GM21528 (cell line): ENCODE measurements around the gene CACNA1A.
"Not testable (repeated sequence)": the region's sequence is repeated elsewhere in the genome, so short reads cannot be mapped to it uniquely, and the experiment has no call there.

Experiments
- ATAC-seq: cut with Tn5 transposase; IDR thresholded peaks from one replicate; pipeline ENCODE4 v1.9.1; 2021; ENCODE audit warnings: mild to moderate bottlenecking, moderate library complexity; ENCODE audit not compliant: unreplicated experiment, low FRiP score

CACNA1A gene

GRCh38 chr19:13429563-13429962 lies 76.7 kb downstream of the CACNA1A start:
- no peak for ATAC-seq

DNA sequence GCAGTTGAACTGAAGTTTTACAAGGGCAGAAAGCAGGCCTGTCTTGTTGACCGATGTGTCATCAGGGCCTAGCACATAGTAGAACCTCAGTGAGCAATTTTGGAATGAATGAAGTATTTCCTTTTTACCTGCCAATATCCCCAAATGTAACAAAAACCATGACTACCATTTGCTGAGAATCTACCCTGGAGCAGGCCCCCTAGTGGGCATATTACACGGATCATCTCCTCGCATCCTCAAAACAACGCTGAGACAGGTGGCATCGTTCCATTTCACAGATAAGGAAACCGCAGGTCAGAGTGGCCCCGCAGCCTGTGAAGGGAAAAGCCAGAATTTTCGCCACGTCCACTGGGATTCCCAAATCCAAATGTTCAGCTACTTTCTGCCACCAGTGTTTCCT lies 77.9 kb downstream of the CACNA1A start:
- ATAC-seq, result no peak

GRCh38 chr19:13427273-13428051 lies 78.8 kb downstream of the CACNA1A start:
- ATAC-seq, result no peak

- not testable (repeated sequence) for ATAC-seq
Observed at GRCh38 chr19:13425875-13426274, 80.4 kb downstream of the CACNA1A start.

GRCh38 chr19:13425151-13425550 lies 81.1 kb downstream of the CACNA1A start:
- no peak for ATAC-seq

DNA sequence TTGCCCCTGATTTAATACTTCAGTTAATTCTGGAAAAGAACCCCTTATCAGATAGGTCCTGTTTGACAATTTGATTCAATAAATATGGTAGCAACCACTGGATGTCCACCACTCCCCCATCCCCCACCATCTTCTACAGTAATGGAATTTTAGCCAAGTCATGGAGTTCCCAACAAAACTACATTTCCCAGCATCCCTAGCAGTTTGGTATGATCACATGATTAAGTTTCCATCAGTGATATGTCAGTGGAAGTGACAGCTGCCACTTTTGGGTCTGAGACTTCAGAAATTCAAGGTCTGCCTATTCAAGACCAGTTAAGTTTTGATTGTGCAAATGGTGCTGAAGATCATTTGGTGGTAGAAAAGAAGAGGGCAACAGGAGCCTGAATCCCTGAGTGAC lies 85.5 kb downstream of the CACNA1A start:
- ATAC-seq, result no peak

- no peak for ATAC-seq
Observed at GRCh38 chr19:13417054-13417453, 89.2 kb downstream of the CACNA1A start.

DNA sequence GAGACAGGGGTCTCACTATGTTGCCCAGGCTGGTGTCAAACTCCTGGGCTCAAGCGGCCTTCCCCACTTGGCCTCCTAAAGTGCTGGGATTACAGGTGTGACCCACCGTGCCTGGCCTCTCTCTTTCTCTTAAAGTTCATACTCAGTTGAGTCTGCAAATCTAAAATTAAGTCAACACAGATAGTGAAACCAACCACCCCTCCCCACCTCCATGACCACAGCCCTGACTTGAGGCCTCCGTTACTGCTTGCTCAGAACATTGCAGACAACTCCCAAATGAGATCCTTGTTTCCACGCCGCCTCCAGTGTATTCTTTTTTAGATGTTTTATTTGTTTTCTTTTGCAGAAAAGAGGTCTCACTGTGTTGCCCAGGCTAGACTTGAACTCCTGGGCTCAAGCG lies 94.4 kb downstream of the CACNA1A start:
- ATAC-seq, result no peak

- no peak for ATAC-seq
Observed at GRCh38 chr19:13410946-13411345, 95.3 kb downstream of the CACNA1A start.

- ATAC-seq, result no peak
Observed at GRCh38 chr19:13408889-13409518, 97.3 kb downstream of the CACNA1A start.

DNA sequence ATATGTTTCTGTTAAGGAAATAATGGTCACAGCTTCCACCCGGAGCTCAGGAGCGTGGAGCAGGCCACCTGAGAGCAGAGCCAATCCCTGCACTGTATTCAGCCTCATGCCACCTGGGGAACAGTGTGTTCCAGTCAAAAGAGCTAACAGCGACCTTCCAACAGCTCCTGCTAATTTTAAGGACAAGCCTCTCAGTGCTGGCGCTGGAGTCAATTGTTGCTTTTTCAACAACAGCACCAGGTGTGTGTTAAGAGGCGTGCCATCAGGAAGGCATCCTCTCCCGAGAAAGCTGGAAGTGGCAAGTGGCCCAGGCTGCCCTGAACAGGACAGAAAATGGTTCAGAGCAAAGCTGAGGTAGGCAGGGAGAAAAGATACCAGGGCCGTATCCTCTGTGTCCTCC lies 102.0 kb downstream of the CACNA1A start:
- no peak for ATAC-seq

GRCh38 chr19:13401388-13401787 lies 104.9 kb downstream of the CACNA1A start:
- no peak for ATAC-seq

DNA sequence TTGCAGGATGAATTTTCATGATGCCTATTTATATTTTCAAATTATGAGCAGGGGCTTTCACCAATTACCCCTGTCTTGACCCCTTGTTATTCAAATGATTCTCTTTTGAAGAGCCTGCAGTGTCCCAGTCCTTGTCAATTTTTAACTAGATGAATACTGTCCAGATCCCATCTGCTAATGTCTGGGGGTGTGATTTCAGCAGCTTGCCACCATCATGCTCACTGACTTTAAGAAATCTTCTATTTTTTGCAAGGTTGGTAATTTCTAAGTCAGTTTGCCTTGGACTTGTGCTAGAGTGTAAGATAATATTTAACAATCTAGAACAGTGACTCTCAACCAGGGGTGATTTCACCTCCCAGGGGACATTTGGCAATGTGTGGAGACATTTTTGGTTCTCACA lies 106.0 kb downstream of the CACNA1A start:
- no peak for ATAC-seq

GRCh38 chr19:13399746-13400145 lies 106.5 kb downstream of the CACNA1A start:
- no peak for ATAC-seq

GRCh38 chr19:13398780-13399726 lies 107.2 kb downstream of the CACNA1A start:
- ATAC-seq, result no peak

GRCh38 chr19:13398182-13398581 lies 108.1 kb downstream of the CACNA1A start:
- ATAC-seq, result no peak

DNA sequence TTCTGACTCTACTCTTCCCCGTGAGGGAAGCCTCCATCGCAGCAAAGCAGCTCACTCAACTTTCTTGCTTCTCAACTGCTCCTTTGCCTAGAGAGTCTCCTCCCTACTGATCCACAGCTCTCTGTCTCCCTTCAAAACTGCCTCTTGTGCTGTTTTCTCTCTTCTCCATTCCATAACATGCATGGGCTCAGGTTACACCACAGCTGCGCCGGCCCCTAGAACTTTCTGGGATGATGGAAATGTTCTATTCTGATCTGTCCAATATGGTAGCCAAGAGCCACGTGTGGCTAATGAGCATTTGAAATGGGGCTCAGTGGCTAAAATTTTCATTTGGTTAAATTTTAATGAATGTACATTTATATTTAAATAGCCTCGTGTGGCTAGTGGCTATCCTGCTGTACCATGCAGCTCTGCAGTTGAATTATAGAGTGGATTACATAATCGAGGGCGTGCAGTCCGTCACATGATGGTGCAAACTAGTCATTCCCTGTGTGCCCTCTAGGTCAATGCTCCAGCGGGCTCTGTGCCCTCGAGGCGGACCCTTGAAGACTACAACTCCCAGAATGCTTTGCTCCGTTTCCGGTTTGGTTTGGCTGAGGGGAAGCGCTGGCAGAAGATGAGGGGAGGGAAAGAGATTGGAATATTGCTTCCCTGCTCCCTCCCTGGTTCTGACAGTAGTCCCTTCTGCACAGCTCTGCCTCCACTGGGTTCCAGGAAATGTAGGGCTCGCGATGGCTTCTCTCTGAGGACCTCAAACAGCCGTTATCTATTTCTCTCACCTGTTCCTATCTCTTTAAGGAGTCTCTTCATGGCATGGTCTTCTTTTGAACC lies 109.8 kb downstream of the CACNA1A start:
- no peak for ATAC-seq

GRCh38 chr19:13382633-13382938 lies 123.7 kb downstream of the CACNA1A start:
- ATAC-seq, result no peak

DNA sequence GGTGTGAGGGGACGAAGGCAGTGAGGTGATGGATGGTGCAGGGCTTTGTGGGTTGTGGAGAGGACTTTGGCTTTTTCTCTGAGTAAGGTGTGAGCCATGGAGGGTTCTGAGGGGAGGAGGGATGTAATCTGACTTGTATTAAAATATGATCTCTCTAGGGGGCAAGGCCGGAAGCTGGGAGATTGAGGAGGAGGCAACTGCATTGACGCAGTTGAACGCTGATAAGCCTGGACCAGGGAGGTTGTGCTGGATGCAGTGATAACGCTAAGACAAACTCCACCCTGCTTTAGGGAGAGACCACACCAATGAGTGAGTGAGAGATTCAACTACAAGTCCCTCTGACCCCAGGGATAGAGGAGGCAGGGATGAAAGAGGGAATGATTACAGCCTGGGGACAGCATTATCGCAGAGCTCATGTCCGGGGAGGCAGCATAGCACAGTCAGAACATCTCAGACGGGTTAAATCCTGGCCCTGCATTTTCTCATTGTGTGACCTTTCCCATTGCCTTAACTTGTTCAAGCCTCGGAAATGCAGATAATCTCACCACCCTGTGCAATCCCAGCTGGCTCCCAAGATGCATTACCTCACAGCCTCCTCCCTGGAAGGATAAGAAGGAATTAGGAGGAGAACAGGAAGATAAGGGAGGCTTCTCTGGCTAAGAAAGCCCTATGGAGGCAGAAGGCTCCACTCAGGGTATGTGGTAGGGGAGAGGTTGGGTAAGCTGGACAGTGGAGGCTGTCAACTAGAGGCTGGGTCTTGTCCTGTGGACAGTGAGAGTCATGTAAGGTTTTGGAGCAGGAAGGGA lies 124.2 kb downstream of the CACNA1A start:
- no peak for ATAC-seq

DNA sequence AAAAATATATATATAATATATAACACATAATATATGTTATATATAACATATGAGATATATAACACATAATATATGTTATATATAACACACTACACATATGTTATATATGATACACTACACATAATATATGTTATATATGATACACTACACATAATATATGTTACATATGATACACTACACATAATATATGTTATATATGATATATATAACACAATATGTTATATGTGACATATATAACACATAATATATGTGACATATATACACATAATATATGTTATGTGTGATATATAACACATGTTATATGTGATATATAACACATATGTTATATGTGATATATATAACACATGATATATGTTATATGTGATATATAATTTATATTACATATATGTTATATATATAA lies 129.7 kb downstream of the CACNA1A start:
- no peak for ATAC-seq
